Neural cell (in vitro differentiated cells): ENCODE results near the gene SDK1. TPM values are rescaled to one million over a fixed set of nuclear protein-coding genes. Genes with fewer than 3 reads are reported as not detected.

Source experiments
- H2AFZ ChIP-seq: fragments of 200-600, 300-800 bp; sonication (generic), shearing (Covaris generic); 2 replicates; pipeline ENCODE4 v1.6.0; 2014; ENCODE audit warnings: low read depth, mild to moderate bottlenecking, antibody characterized with exemption, low read length, moderate library complexity
- H3F3A ChIP-seq: fragments of 200-600 bp; shearing (Covaris generic); 2 replicates; pipeline ENCODE4 v1.6.1; 2016; ENCODE audit warnings: mild to moderate bottlenecking, moderate library complexity, mixed read lengths, antibody characterized with exemption, low read length; ENCODE audit not compliant: insufficient read depth, poor library complexity, severe bottlenecking
- H3K27ac ChIP-seq: fragments of 200-600, 300-800 bp; sonication (generic), shearing (Covaris generic); 2 replicates; pipeline ENCODE4 v1.5.1; 2014; ENCODE audit warnings: mild to moderate bottlenecking, low read length, moderate library complexity
- H3K27me3 ChIP-seq: fragments of 300-800, 200-600 bp; sonication (generic), shearing (Covaris generic); 2 replicates; pipeline ENCODE4 v1.6.0; 2014; ENCODE audit warnings: mild to moderate bottlenecking, low read depth, low read length, moderate library complexity; ENCODE audit not compliant: insufficient read depth
- H3K36me3 ChIP-seq: fragments of 300-800, 200-600 bp; sonication (generic), shearing (Covaris generic); 2 replicates; pipeline ENCODE4 v1.5.1; 2014; ENCODE audit warnings: mild to moderate bottlenecking, antibody characterized with exemption, low read length, moderate library complexity; ENCODE audit not compliant: insufficient read depth
- H3K4me2 ChIP-seq: fragments of 300-800, 200-600 bp; sonication (generic), shearing (Covaris generic); 2 replicates; pipeline ENCODE4 v1.6.0; 2014; ENCODE audit warnings: mild to moderate bottlenecking, low read length
- H3K4me3 ChIP-seq: fragments of 300-800, 200-600 bp; sonication (generic), shearing (Covaris generic); 2 replicates; pipeline ENCODE4 v1.5.1; 2014; ENCODE audit warnings: mild to moderate bottlenecking, low read length, moderate library complexity
- H3K79me2 ChIP-seq: fragments of 200-600 bp; shearing (Covaris generic); replicated peaks from 2 replicates; pipeline ENCODE4 v1.6.0; 2014; ENCODE audit warnings: mild to moderate bottlenecking, low read length, moderate library complexity; ENCODE audit not compliant: insufficient read depth
- H3K9ac ChIP-seq: fragments of 300-800, 200-600 bp; sonication (generic), shearing (Covaris generic); 2 replicates; pipeline ENCODE4 v1.6.1; 2016; ENCODE audit warnings: mild to moderate bottlenecking, low read length, mixed read lengths
- H3K9me2 ChIP-seq: fragments of 200-600 bp; shearing (Covaris generic); 2 replicates; pipeline ENCODE4 v1.6.1; 2016; ENCODE audit warnings: mild to moderate bottlenecking, low read length, mixed read lengths; ENCODE audit not compliant: insufficient read depth
- H3K9me3 ChIP-seq: fragments of 200-600, 300-800 bp; sonication (generic), shearing (Covaris generic); 2 replicates; pipeline ENCODE4 v1.6.1; 2016; ENCODE audit warnings: mild to moderate bottlenecking, mixed run types, low read length, moderate library complexity, mixed read lengths
- H4K20me1 ChIP-seq: fragments of 200-600 bp; shearing (Covaris generic); 2 replicates; pipeline ENCODE4 v1.6.1; 2016; ENCODE audit warnings: mild to moderate bottlenecking, mixed run types; ENCODE audit not compliant: insufficient read depth
- EP300 ChIP-seq: fragments of 450-650 bp; conservative IDR thresholded peaks from 2 replicates; pipeline ENCODE4 v1.6.1; 2014; ENCODE audit warnings: antibody characterized with exemption, mild to moderate bottlenecking, moderate library complexity; ENCODE audit not compliant: poor library complexity, severe bottlenecking
- EZH2 ChIP-seq: fragments of 200-600, 300-800 bp; shearing (Covaris generic), sonication (generic); IDR thresholded peaks from 2 replicates; pipeline ENCODE4 v1.6.1; 2014; ENCODE audit warnings: antibody characterized with exemption, low read length, borderline replicate concordance, mild to moderate bottlenecking; ENCODE audit not compliant: insufficient read depth, poor library complexity, severe bottlenecking
- MXI1 ChIP-seq: fragments of 450-650 bp; conservative IDR thresholded peaks from 2 replicates; pipeline ENCODE4 v1.6.1; 2014; ENCODE audit warnings: antibody characterized with exemption, mild to moderate bottlenecking; ENCODE audit not compliant: poor library complexity, severe bottlenecking
- POLR2AphosphoS5 ChIP-seq: IDR thresholded peaks from 2 replicates; pipeline ENCODE4 v1.6.1; 2012
- RAD21 ChIP-seq: fragments of 450-650 bp; conservative IDR thresholded peaks from 2 replicates; pipeline ENCODE4 v1.6.1; 2014; ENCODE audit warnings: antibody characterized with exemption, mild to moderate bottlenecking, moderate library complexity
- SMC3 ChIP-seq: fragments of 450-650 bp; conservative IDR thresholded peaks from 2 replicates; pipeline ENCODE4 v1.6.1; 2014; ENCODE audit warnings: antibody characterized with exemption, mild to moderate bottlenecking, moderate library complexity; ENCODE audit not compliant: poor library complexity
- TAF1 ChIP-seq: IDR thresholded peaks from 2 replicates; pipeline ENCODE4 v1.6.1; 2012; ENCODE audit warnings: low read depth
- polyA plus RNA-seq: library from polyadenylated mRNA; depleted of rRNA; stranded (reverse); fragments of >200 nt; gene quantifications from 2 replicates; pipeline ENCODE4 v1.2.3, GENCODE V29; 2014
- TF ChIP-seq, protein P1 (sequence below): fragments of 450-650 bp; IDR thresholded peaks from 2 replicates; pipeline ENCODE4 v1.5.1; 2014; ENCODE audit warnings: antibody characterized with exemption, mild to moderate bottlenecking, moderate library complexity; ENCODE audit not compliant: poor library complexity, severe bottlenecking
- TF ChIP-seq, protein P2 (sequence below): IDR thresholded peaks from 2 replicates; pipeline ENCODE4 v1.6.1; 2012; ENCODE audit warnings: borderline replicate concordance

Gene SDK1
- polyA plus RNA-seq, 1 donor from 2014 or later = 2.7 TPM

GRCh38 chr7:3374239-3374638 is 73.2 kb downstream of the SDK1 start:
- no peaks in the 10 kb centered on the region for H3K36me3 ChIP-seq
- no peak overlapping the region for H2AFZ ChIP-seq
- no peak overlapping the region for H3K9ac ChIP-seq
- no peak overlapping the region for H3K27ac ChIP-seq
- no peaks in the 10 kb centered on the region for H3K9me3 ChIP-seq
- no peak for TF ChIP-seq RAD21
- no peak for TF ChIP-seq EZH2
- H4K20me1 ChIP-seq = no peaks in the 10 kb centered on the region
- H3K79me2 ChIP-seq = no peaks in the 10 kb centered on the region
- H3F3A ChIP-seq = no peaks in the 10 kb centered on the region
- no peaks in the 10 kb centered on the region for H3K27me3 ChIP-seq
- no peaks in the 10 kb centered on the region for H3K9me2 ChIP-seq
- H3K4me2 ChIP-seq = no peak overlapping the region
- H3K4me3 ChIP-seq = no peak overlapping the region

DNA sequence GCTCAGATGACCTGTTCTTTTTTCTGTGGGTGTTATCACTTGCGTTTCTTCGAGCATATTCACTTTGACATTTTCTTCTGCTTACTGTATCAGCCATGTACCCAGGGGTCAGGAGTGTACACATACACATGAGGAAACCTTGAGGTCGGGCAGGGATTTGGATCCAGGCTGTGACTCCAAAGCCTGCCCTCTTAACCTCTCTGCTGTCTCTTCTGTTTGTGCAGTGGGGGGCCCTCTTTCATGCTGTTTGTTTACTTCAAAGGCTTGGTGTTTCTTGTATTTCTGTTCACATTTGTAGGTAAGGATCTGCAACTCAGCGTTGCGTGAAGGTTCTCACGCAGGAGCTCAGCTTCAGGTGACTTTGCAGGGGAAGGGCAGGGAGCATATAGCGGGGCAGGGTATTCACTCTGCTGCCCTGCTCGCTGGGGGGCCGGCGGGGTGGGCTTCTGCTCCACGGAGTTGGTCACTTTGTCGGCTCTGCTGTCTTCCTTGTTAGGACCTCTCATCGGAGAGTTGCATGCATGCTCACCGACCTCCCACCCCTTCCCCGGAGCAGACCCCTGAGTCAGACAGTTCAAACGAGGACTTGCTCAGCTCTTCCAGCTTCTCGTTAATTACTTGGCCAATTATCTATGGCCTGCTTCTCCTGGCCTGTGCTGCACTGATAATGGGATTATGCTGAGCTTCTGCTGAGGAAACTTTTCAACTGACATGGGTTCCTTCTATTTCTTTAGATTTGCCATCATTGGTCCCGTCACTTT is 77.5 kb downstream of the SDK1 start:
- Histone ChIP-seq H4K20me1 (no peaks in the 10 kb centered on the region), H3F3A (no peaks in the 10 kb centered on the region), H3K79me2 (no peaks in the 10 kb centered on the region), H3K4me3 (no peak overlapping the region), H3K9ac (no peak overlapping the region), H3K4me2 (no peak overlapping the region), H2AFZ (no peak overlapping the region), H3K27me3 (no peaks in the 10 kb centered on the region), H3K36me3 (no peaks in the 10 kb centered on the region), H3K27ac (no peak overlapping the region), H3K9me2 (no peaks in the 10 kb centered on the region), H3K9me3 (no peaks in the 10 kb centered on the region)
- TF ChIP-seq, protein P1, sequence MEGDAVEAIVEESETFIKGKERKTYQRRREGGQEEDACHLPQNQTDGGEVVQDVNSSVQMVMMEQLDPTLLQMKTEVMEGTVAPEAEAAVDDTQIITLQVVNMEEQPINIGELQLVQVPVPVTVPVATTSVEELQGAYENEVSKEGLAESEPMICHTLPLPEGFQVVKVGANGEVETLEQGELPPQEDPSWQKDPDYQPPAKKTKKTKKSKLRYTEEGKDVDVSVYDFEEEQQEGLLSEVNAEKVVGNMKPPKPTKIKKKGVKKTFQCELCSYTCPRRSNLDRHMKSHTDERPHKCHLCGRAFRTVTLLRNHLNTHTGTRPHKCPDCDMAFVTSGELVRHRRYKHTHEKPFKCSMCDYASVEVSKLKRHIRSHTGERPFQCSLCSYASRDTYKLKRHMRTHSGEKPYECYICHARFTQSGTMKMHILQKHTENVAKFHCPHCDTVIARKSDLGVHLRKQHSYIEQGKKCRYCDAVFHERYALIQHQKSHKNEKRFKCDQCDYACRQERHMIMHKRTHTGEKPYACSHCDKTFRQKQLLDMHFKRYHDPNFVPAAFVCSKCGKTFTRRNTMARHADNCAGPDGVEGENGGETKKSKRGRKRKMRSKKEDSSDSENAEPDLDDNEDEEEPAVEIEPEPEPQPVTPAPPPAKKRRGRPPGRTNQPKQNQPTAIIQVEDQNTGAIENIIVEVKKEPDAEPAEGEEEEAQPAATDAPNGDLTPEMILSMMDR = no peak
- TF ChIP-seq, protein P2, sequence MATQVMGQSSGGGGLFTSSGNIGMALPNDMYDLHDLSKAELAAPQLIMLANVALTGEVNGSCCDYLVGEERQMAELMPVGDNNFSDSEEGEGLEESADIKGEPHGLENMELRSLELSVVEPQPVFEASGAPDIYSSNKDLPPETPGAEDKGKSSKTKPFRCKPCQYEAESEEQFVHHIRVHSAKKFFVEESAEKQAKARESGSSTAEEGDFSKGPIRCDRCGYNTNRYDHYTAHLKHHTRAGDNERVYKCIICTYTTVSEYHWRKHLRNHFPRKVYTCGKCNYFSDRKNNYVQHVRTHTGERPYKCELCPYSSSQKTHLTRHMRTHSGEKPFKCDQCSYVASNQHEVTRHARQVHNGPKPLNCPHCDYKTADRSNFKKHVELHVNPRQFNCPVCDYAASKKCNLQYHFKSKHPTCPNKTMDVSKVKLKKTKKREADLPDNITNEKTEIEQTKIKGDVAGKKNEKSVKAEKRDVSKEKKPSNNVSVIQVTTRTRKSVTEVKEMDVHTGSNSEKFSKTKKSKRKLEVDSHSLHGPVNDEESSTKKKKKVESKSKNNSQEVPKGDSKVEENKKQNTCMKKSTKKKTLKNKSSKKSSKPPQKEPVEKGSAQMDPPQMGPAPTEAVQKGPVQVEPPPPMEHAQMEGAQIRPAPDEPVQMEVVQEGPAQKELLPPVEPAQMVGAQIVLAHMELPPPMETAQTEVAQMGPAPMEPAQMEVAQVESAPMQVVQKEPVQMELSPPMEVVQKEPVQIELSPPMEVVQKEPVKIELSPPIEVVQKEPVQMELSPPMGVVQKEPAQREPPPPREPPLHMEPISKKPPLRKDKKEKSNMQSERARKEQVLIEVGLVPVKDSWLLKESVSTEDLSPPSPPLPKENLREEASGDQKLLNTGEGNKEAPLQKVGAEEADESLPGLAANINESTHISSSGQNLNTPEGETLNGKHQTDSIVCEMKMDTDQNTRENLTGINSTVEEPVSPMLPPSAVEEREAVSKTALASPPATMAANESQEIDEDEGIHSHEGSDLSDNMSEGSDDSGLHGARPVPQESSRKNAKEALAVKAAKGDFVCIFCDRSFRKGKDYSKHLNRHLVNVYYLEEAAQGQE = no peak

- H3K36me3 ChIP-seq = no peaks in the 10 kb centered on the region
- no peaks in the 10 kb centered on the region for H4K20me1 ChIP-seq
- no peaks in the 10 kb centered on the region for H3K9me3 ChIP-seq
- H3K27me3 ChIP-seq = no peaks in the 10 kb centered on the region
- TF ChIP-seq MXI1 (no peak), POLR2AphosphoS5 (no peak), EP300 (no peak), RAD21 (no peak), EZH2 (no peak), SMC3 (no peak), TAF1 (no peak)
- TF ChIP-seq, protein P1 = no peak
- TF ChIP-seq, protein P2 = no peak
- H3K79me2 ChIP-seq = no peaks in the 10 kb centered on the region
- no peaks in the 10 kb centered on the region for H3F3A ChIP-seq
- no peak overlapping the region for H3K9ac ChIP-seq
- H3K4me2 ChIP-seq = no peak overlapping the region
- no peaks in the 10 kb centered on the region for H3K9me2 ChIP-seq
- H3K27ac ChIP-seq = no peak overlapping the region
- H2AFZ ChIP-seq = no peak overlapping the region
- no peak overlapping the region for H3K4me3 ChIP-seq
These were observed 79.0 kb downstream of the SDK1 start for GRCh38 chr7:3380034-3380433.
